Peyer's patch (tissue), 4 donors: ENCODE measurements around the gene SAMD5.

Experiments used
- CTCF ChIP-seq, 6 experiments: fragments of 450-650 bp in 4 of 6; fragments of 200-600 bp in 2 of 6; sonication (generic) in 1 of 6; IDR thresholded peaks; one replicate each; pipeline ENCODE4 v1.5.1; 2017 to 2019; ENCODE audit warnings: antibody characterized with exemption in 6 of 6, mild to moderate bottlenecking in 3 of 6, moderate library complexity in 1 of 6
- POLR2A ChIP-seq, 2 donors: fragments of 450-650 bp; IDR thresholded peaks; one replicate each; pipeline ENCODE4 v1.5.1; 2017; ENCODE audit warnings: antibody characterized with exemption in 2 of 2, mild to moderate bottlenecking in 2 of 2, moderate library complexity in 2 of 2

GRCh38 chr6:147553099-147553498 is 44.6 kb downstream of the SAMD5 start:
- TF ChIP-seq CTCF (IDR thresholded peaks at IDR 0.05), result no peak
- no peak for TF ChIP-seq POLR2A (IDR thresholded peaks at IDR 0.05)
